GM18868 (cell line): ENCODE data around the gene LRRC14B.

ENCODE experiments used
- ATAC-seq: cut with Tn5 transposase; IDR thresholded peaks from one replicate; pipeline ENCODE4 v1.9.1; 2021; ENCODE audit warnings: mild to moderate bottlenecking, moderate library complexity; ENCODE audit not compliant: unreplicated experiment

The LRRC14B gene

GRCh38 chr5:173392-174290 lies 17.7 kb upstream of the LRRC14B start:
- ATAC-seq, result no peak

- ATAC-seq, result no peak
Observed at GRCh38 chr5:174291-174600, 17.0 kb upstream of the LRRC14B start.

- ATAC-seq, result no peak
Observed at GRCh38 chr5:174876-175465, 16.3 kb upstream of the LRRC14B start.

GRCh38 chr5:176296-176823 lies 14.9 kb upstream of the LRRC14B start:
- no peak for ATAC-seq

- no peak for ATAC-seq
Observed at GRCh38 chr5:178110-178509, 13.2 kb upstream of the LRRC14B start.

GRCh38 chr5:179401-179800 lies 11.9 kb upstream of the LRRC14B start:
- no peak for ATAC-seq

GRCh38 chr5:180286-180918 lies 10.9 kb upstream of the LRRC14B start:
- no peak for ATAC-seq

- ATAC-seq, result no peak
Observed at GRCh38 chr5:181160-181559, 10.1 kb upstream of the LRRC14B start.

GRCh38 chr5:181566-181965 lies 9.7 kb upstream of the LRRC14B start:
- no peak for ATAC-seq

GRCh38 chr5:182126-182525 lies 9.2 kb upstream of the LRRC14B start:
- no peak for ATAC-seq

- ATAC-seq, result no peak
Observed at GRCh38 chr5:184471-184870, 6.8 kb upstream of the LRRC14B start.

GRCh38 chr5:185095-186070 lies 5.9 kb upstream of the LRRC14B start:
- no peak for ATAC-seq

GRCh38 chr5:186091-187041 lies 4.9 kb upstream of the LRRC14B start:
- no peak for ATAC-seq

- ATAC-seq, result no peak
Observed at GRCh38 chr5:187042-187431, 4.3 kb upstream of the LRRC14B start.

GRCh38 chr5:187617-188451 lies 3.5 kb upstream of the LRRC14B start:
- ATAC-seq, result no peak

GRCh38 chr5:188488-189481 lies 2.5 kb upstream of the LRRC14B start:
- peak; percentile 92 for ATAC-seq

- ATAC-seq, result no peak
Observed at GRCh38 chr5:189486-189885, 1.8 kb upstream of the LRRC14B start.

- no peak for ATAC-seq
Observed at GRCh38 chr5:189976-190365, 1.3 kb upstream of the LRRC14B start.
